T-helper 1 cell (primary cell): ENCODE data around the gene ATG13.

Experiments used
- DNase-seq, 5 donors: peaks; one replicate each; pipeline ENCODE4 v3.0.0-alpha.2; 2012 to 2020

The ATG13 gene

GRCh38 chr11:46677169-46677568 is 59.8 kb downstream of the ATG13 start:
- DNase-seq, result no peak

DNA sequence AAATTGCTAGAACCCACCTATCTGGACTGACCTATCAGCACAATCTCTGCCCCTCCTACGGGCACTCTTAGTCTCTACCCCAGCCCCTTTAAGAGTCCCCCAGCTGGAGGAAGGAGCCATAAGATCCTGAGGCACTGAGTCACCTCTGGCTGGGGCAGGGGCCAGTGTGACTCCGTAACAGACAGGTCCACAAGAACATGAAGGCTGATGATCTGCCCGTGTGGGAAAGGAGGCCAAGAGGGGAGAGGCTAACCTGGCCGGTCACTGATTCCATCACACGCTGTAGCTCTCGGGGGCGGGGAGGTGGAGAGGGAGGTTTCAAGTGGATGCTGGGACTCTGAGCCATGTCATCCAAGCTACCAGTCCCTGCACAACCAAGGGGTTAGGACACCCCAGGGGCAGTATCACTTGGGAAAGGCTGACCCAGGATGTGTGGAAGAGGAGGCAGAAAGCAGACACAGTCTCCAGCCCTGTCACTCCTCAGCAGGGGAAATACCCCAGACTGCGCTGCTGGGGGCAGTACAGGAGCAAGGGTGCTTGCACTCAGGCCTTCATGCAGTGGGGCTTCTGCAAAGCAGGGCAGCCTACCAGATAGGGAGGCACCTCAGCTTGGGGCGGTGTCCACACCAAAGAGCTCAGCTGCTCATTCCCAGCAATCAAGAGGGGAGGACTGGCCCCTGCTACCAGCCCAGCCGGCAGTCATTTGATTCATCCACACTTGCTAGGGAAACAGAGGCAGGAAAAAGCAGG is 60.8 kb downstream of the ATG13 start:
- no peak for DNase-seq

DNA sequence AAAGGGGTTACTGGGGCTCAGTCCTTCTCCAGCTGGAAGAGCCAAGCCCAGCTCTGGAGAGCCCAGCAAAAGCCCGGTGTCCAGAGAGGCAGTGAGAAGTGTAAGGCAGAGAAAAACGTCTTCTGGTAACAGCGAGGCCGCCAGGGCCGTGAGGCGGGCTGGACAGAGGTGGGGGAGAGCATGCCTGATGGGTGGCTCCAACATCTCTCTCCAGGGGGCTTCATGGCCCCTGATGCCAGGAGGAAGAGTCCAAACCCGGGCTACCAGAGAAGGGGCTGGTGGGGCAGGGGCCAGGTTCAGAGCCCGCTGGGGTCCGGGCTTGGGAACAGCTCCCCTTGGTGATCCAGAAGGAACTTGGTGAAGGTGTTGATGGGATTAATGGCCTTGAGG is 61.4 kb downstream of the ATG13 start:
- DNase-seq, result no peak

DNA sequence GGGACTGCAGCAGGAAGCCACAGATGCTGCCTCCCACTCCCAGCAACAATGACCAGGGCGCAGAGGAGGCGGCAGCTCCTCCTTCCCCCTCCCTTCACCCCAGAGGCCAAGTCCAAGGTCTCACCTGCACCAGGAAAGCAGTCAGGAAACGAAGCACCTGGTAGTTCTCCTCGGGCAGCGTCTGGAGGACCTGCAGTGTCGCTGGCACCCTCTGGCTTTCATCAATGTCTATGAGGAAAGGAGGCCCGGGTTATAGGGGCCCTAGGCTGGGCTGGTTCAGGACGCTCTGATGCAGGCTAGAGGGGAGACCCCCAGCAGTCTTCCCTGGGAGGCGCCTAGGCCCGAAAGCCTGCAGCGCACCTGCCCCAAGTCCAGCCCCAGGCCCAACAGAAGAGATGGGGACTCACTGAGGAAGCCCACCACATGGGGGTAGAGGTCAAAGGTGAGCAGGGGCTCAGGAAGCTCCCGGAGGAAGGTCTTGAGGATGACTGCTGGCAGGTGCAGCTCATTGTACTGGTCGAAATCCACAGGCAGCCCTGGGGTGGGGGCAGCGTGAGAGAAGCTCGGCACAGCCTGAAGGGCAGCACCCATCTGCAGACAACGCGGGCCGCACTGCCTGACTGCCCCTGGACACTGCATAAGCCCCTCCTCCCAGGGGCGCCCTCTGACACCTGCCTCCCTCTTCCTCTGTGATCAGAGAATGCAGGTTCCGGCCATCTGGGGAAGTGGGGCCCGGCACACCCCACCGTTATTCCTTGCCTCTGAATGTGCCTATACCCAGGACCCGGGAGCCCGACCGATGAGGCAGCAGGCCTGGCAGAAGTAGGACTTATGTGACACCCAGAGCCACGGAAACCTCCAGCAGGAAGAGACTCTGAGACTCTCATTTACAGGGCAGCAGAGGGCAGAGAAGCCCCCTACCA is 62.1 kb downstream of the ATG13 start:
- DNase-seq, result no peak

DNA sequence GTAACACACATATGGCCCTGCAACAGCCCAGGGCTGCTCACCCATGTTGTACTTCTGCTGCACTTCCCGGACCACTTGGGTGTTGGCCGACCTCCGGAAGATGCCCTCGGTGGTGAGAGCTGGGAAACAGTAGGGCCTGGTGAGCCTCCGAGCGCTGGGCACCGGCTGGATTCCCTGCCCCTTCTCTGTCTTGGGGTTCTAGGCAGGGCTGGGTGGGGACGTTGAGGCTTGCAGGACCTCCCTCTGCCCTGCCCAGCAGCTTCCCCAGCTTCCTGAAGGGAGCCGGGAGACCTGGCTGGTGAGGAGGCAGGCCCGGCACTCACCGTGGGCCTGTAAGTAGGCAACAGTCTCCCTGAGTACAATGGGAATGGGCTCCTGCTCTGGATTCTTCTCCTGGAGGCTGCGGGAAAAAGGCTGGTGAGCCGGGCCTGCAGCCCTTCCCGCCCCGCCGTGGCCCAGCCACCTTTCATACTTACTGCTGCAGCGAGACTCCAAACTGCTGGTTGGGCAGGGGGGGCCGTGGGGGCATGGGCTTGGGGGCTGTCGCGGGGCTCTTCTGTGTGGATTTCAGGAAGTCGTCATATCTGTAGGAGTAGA is 62.9 kb downstream of the ATG13 start:
- no peak for DNase-seq

DNA sequence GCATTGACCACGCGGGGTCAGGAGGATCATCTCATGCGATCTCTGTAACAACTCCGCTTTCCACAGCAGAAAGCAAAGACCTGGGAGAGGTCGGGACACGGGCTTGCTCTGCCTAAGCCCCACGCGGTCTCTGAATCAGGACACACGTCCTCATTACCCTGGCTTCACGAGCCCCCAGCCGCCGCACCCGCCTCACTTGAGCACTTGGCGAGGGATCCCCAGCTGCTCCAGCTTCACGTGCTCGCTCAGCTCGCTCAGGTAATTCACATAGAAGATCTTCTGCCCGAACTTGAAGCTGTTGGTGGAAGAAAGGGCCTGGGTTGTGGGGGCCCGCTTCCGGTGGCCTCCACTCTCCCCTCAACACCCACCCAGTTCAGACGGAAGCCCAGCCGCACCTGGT is 63.5 kb downstream of the ATG13 start:
- DNase-seq, result no peak

DNA sequence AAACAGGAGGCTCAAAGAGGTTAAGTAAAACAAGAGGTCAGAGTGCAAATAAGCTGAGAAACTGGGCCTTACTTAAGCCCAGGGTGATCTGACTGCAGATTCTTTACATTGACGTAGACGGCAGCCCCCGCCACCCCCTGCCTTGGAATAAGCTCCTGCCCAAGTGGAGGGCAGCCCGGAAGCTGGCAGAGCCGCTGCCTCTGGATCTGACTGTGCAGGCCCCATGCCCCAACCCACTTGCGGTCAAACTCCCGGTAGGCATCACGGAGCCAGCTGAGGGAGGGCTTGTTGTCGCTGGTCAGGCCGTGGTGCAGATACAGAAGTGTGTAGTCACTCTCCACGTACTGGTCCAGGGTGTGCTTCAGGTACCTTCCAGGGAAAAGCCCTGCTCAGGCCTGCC is 64.5 kb downstream of the ATG13 start:
- no peak for DNase-seq

GRCh38 chr11:46682773-46683752 is 65.7 kb downstream of the ATG13 start:
- no peak for DNase-seq

DNA sequence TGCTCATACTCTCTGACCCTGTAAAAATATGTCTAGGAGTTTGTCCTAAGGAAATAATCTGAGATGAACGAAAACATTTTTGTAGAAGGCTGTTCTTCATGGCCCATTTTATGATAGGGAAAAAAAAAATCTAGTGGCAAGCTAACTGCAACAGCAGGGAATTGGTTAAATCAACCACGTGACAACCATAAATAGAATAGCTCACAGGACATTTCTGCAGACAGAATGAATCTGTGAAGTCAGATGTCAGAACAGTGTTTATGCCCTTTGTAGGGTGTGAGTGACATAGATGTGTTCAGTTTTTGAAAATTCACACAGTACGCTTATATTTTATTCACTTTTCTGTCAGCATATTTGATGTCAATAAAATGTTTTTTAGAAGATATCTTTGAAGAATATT is 67.0 kb downstream of the ATG13 start:
- no peak for DNase-seq

DNA sequence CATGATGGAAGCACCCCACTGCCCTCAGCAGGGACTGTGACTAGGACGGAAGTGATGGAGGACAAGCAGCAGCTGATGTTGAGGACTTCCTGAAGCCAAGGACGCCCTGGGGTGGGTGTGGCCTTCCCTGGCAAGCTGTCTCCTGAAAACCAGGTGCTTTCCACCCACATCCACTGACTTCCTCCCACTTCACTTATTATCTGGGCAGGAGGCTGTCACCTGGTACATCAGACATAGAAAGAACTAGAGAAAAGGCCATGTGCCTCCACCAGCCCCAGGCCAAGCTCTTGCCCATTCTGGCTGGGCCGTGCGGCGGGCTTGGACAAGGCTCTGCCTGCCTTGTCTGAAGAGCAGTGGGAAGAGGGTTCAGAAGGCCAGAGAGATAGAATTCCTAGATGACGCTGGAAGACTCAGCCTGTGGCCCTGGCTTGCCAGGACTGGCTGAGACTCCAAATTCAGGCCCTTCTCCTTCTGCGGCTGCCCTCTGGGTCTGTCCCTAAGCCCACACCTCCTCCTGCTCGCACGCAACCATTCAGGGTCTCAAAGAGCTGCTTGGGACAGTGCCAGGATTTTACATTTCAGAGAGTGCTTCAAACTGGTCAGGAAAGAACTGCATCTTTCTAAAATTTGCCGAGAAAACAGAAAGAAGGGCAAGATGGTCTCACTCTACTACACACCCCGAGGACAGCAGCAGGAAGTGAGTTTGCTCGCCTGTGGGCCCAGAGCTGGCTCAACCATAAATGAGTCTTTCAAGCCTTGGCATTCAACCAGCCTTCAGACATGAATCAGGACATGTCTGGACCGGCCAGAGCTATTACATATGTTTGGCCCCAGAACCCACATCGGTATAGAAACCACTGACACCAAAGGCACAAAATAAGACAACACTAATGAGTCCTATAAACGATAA is 69.8 kb downstream of the ATG13 start:
- no peak for DNase-seq

GRCh38 chr11:46690702-46691101 is 73.3 kb downstream of the ATG13 start:
- no peak for DNase-seq

DNA sequence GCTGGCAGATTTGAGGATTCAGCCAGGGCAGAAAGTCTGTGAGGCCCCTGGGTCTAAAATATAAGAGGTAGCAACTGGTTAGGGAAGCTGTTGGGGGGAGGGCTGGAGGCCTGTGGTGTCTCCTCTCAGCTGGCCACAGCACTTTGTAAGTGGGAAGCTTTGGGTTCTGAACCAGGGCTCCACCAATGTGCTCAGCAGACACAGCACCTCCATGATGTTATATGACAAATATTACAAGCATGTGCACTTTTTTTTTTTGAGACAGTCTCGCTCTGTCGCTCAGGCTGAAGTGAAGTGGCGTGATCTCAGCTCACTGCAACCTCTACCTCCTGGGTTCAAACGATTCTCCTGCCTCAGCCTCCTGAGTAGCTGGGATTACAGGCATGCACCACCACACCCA is 75.1 kb downstream of the ATG13 start:
- DNase-seq, result no peak

DNA sequence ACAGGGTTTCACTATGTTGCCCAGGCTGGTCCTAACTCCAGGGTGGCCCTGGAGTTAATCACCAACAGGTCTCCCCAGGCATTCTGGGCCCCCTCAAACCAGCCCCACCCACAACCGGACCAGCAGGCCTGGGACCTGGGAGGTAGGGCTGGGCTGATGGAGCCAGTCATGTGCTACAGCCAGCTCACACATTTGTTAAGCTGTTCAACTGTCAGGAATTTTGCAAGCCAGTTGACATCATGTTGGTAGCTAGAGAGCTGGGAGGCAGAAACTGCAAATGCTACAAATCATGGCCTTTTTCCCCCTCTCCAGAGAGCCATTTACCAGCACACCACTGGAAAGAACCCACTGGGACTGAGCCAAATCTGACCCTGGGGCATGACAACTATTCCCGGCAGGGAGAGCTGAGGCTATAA is 76.3 kb downstream of the ATG13 start:
- DNase-seq, result no peak

DNA sequence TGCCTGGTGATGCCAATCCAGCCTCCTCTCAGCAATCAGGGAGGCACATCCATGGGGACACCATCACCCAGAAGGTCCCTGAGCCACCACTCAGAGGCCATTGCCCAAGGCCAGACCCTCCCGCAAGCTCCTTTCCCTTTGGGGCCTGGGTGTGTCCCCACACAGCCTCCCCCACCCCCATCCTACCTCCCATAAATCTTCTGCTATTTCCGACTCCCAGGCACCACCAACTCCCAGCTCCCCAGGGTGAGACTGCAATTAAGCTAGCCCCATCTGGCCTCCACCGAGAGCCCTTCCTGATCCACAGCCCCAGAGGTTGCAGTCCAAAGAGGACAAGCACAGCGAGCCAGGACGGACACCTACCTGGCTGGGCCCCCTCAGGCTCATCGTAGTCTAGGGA is 76.7 kb downstream of the ATG13 start:
- no peak for DNase-seq

- no peak for DNase-seq
These were observed 77.3 kb downstream of the ATG13 start for GRCh38 chr11:46694607-46695006.

GRCh38 chr11:46695345-46696211 is 78.2 kb downstream of the ATG13 start:
- DNase-seq, result no peak

- no peak for DNase-seq
These were observed 78.8 kb downstream of the ATG13 start for GRCh38 chr11:46696212-46696558.

DNA sequence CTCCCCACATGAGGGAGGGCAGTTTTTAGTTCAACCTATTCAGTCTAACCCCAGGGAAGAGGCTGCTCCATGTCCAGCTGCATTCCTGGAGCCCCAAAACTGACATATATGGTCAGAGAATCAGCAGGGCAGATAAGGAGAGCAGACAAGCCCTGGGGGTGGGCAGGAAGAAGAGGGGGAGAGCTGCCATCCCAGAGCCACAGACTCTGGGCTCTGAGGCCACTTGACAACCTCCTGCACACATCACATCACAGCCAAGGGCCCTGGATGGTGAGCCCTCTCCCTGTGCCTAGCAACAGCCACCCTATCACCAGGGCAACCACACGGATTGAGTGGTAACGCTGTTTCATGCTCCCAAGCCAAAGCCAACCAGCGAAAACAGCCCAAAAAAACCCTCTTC is 80.0 kb downstream of the ATG13 start:
- DNase-seq, result no peak

GRCh38 chr11:46697723-46698122 is 80.4 kb downstream of the ATG13 start:
- DNase-seq, result no peak

DNA sequence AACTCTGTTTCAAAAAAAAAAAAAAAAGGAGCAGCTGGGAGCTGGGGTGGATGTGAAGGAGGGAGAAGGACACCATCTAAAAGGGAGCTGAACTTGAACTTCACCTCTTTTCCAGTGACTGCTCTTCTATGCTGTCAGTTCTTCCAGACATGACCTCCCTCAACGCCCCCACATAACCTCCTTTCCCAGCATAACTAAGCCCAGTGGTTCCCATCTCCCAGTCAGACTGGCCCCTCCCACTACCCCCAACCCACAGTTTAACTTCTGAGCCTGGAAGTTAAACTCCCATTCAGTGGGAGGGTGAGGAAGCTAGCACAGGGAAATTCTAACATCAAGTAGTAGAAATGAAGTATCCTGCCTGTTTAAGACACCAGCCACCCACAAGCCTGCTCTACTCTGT is 81.2 kb downstream of the ATG13 start:
- no peak for DNase-seq
